ENCODE results near the gene AOPEP.
"Not testable (repeated sequence)": the region's sequence is repeated elsewhere in the genome, so short reads cannot be mapped to it uniquely, and the experiment has no call there.

Gene AOPEP

DNA sequence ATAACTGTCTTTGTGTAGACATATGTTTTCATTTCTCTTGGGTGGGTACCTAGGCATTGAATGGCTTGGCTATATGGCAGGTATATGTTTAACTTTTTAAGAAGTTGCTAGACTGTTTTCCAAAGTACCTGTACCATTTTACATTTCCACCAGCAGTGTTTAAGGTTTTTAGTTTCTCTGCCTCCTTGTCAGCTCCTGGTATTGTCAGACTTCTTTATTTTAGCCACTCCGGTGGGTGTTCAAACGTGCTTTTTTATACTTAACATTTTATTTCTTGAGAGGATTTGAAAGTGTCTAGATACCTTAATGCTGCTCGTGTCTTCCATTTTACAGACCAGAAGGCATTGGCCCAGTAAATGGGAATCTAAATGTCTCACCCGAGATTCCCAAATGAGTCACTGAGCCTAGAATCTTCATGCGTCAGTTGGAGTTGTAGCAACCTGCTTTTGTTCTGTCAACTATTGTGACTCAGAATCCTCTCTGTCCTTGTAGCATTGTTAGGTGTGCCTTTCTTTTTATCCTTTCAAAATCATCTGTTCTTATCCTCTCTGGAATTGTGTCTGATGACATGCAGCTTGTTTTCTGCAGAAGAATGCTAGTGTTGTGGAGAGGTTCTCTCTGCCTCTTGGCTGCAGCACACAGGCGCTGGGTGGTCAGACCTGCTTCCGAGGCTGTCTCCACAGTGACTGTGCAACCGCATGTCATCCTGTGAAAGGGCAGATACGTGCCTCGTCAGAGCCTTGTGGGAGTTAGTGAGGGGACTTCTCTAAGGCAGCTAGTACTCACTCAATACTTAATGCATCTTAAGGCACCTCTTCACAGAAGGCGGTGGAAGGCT is 291.8 kb downstream of the AOPEP start:
- no peak for DNase-seq (ENCODE audit: low read depth)

DNA sequence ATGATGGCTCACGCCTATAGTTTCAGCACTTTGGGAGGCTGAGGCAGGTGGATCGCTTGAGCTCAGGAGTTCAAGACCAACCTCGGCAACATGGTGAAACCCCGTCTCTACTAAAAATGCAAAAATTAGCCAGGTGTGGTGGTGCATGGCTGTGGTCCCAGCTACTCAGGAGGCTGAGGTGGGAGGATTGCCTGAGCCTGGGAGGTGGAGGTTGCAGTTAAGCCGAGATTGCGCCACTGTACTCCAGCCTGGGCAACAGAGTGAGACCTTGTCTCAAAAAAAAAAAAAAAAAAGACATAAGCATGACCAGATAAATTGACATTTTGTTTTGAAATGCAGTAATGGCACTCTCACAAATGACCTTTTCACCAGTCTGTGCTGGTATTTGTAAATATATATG is 294.1 kb downstream of the AOPEP start:
- not testable (repeated sequence) for DNase-seq (ENCODE audit: low read depth)

DNA sequence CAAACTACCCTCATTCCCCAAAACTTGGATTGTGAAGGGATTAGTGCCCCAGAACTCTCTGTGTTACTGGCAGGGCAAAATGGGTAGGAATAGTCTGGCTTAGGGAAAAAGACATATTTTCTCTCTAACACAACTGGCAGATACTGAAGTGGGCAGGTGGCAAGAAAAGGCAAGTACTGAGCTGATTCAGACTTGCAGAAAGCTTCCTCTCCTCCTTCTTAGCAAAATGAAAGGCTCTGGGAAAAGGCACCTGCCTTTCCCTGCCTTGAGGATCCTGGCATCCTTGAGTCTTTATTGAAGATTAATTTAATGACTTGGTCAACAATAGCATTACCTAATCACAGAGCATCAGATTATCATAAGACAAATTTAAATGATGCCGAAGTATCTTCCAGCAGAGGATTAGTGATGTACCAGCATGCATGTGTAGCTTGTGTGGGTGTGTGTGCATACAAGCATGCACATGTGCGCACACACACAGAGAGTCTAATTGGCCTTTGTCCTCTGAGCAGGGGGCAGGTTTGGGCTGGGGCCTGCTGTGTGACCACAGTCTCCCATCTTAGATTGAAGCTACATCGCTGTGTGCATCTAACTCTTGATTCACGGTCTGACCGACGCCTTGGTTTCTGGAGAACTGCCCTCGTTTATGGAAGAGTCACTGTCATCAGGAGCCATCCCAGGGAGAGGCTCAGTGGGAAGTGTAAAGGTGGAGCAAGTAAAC is 294.8 kb downstream of the AOPEP start:
- no peak for DNase-seq (ENCODE audit: low read depth)

DNA sequence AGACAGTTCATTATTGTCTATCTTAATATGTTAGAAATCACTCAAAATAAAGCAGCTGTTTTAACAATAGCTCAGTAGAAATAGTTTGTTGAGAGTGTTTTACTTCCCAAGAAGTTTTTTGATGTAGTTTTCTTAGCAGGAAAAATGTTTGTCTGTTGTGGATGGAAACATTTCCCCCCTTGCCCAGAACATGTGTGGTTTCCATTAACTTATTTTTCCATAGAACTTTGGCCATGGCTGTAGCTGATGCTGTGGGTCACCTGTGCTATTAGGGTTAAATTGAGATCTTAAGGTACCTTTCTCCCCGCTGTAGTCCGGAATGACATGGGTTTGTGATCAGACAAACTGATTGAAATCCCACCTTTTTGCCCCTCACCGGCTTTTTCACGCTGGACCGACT is 296.2 kb downstream of the AOPEP start:
- DNase-seq (ENCODE audit: low read depth): no peak

DNA sequence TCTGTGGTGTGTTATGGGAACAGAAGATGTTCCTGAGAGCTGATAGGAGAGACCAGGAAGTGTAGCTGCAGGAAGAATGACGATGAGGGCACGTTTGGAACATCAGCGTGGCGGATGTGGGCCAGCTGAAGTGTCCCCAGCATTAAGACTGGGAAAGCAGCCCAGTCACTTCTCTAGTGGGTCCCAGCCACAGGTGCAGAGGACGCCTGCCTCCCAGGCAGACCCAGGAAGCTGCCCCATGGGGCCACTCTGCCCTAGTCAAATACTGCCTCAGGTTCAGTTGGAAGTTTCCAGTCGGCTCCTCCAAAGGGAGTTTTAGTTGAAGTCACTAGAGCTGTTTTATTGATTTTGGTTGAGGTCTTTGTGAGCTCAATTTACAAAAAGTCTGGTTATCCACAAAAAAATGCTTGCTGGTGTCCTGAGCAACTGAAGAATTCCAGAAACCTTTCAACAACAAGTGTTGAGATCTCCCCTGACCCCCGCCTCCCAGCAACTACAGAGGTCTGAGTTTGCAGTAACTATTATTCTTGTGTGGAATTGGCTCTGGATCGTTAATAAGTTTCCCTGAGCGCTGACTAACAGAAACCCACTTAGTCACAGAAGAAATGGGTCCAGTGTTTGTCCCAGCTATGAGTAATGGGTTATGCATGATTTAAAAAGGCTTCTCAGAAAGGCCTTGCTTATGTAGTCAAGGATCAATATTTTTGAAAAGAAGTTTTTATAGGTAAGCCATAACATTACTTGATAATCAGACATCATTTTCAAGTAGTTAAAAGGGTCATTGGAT is 296.9 kb downstream of the AOPEP start:
- DNase-seq (ENCODE audit: low read depth): no peak

DNA sequence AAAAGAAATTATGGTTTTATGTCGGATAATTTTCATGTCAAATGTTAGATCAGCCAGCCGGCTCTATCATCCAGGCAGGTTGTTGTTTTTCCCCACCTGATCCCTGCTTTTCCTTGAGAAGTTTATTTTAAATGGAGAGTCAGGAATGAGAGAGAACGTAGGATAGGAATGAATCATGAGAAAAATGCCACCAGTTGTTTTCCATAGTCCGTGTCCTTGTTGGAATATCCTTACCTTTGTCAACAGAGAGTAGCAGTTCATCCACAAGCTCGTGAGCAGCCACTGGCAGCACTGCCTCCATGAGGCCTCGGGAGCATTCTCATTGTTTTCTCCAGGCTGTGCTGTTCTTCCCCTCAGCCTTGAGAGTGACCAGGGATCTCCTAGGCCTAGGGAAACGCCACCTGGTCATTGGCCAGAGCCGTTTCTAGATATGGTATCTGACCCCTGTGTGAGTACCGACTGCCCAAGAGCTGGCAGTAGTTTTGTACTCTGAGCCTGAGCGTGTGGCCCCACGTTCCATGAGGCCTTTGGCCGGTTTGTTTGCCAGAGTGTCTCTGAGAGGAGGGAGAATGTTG is 297.7 kb downstream of the AOPEP start:
- no peak for DNase-seq (ENCODE audit: low read depth)

DNA sequence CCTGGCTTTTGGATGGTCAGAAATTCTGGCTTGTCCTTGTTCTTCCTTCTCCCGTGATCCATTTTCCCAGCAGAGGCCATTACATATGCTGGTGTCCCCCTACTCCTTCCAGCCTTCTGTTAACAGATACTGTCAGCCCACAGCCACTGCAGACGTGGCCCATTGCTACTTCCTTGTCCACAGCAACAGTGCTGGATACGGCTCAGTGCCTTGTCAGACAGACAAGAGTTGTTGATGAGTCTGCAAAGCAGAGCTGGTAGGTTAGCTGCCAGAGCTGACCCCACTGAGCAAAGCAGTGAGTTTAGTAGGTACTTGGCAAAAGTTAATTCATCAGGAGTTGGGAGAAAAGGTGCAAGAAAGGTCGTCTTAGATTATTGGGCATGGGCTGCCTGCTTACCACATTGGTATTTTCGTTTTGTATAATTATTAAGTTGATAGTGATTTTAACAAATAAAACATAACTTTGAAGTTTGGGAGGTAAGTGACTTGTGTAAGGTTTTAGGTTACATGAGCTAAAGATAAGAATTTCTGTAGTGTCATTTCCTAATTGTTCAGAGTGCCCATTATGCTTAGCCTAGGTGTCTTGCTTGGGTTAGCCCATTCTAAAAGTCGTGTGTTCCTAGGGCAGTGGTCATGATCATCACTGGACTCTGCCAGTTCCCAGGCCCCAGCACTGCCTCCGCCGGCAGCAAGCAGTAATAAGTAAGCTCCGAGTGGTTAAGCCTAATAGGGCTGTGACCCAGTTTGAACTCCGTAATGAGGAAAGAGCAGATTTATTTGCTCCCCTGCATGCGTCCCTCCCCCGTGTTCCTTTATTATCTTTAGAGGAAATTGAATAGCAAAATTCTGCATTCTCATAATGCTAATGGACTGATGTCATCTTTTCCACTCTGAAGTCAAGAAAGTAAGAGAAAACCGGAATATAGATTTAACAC is 299.0 kb downstream of the AOPEP start:
- DNase-seq (ENCODE audit: low read depth): no peak

DNA sequence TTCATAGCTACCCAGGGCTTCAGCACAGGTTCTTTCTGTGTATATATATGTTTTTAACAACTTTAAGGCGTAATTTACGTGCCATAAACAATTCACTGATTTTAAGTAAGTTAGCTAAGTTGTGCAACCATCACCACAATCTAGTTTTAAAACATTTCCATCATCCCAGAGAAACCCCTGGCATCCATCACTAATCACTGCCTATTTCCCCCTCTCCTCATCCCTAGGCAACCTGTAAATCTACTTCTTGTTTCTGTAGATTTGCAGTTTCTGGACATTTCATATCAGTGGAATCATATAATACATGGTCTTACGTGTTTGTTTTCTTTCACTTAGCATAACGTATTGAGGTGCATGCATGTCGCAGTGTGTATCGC is 299.6 kb downstream of the AOPEP start:
- no peak for DNase-seq (ENCODE audit: low read depth)

DNA sequence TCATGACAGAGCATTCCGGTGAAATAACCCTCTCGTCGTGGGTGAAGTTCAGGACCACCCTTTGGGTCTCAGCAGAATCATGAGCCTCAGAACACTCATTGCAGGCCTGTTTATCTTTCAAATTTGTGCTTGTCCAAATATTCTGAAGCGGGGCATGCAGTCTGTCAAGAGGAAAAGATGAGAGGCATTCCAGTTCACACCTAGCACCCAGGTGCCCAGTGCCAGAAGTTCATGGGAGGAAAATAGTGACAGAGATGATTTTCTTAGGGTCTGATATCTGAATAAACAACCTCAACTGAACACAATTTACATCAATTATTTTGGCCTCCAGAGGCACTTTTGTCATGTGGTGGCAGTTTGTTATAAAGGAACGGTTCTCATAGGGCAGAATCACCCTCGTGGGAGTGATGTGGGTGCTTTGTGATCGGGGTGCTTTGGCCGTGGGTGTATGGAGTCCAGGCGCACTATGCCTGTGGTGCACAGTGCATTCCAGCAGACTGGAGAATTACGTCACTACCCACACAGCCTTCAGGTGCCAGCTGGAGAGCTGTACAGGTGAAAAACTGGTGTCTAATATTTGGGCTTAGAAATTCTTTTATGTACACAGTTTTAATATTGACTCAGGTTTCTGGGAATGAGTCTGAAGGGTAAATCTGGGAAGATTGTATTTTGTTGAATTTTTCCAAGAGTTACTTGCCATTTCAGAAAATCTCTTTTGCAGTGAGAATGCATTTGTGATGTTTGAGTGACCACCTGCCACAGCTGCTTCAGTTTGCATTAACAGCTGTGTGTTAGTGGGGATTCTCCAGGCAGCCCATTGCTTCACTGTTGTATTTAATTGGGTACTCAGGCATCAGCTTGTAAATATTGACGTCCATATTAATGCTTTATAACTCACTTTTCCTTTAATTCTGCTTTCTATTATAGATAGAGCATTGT is 301.7 kb downstream of the AOPEP start:
- no peak for DNase-seq (ENCODE audit: low read depth)

DNA sequence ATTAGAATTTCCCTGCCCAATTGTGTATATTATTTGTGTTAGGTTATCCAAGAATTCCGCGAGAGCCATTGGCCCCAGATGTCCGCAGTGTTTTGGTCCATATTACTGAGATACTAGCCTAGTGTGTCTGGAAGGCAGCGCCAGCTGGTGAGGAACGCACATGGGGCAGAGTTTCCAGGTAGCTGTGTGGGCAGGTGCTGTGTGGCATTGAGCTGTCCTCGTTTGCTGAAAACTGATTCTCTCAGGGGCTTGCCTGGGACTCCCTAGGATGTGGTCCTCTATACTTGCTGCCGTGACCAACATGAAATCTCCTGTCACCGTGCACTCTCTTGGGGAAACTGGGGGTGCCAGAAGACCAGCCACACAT is 302.3 kb downstream of the AOPEP start:
- DNase-seq (ENCODE audit: low read depth): no peak

DNA sequence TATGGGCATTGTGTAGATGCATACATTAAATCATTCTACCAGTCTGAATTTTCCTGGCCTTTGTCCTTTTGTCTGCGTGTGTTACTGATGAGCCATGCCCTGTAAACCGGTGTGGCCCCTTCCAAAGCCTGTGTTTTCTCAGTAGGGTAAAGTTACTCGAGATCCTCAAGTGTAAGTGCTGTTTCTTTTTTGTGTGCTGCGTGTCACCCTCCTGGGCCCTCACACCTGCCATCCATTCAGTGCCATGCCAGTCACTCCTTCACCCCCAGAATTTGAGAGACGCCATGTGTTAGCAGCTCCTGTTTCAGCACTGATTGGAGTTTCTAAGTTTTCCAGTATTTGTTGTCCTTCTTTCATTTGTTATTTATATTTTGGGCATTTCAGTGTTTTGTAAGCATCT is 302.8 kb downstream of the AOPEP start:
- no peak for DNase-seq (ENCODE audit: low read depth)

DNA sequence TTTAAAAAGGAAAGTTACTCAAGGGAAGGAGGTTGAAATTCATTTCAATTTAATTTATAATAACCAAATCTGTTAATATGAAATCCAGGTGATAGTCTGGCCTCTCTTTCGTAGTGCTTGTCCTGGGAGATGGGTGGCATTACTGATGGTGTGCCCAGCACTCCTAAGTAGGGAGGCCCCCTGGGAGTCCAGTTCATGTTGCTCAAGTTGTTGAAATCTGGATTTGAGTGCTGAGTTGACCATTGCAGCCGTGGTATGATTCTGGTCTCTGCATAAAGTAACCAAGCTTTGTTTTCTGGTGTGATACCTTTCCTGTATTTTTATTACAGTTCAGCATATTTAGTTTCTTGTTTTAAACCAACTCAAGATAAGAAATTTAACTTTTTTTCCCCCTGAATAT is 303.2 kb downstream of the AOPEP start:
- DNase-seq (ENCODE audit: low read depth): no peak

DNA sequence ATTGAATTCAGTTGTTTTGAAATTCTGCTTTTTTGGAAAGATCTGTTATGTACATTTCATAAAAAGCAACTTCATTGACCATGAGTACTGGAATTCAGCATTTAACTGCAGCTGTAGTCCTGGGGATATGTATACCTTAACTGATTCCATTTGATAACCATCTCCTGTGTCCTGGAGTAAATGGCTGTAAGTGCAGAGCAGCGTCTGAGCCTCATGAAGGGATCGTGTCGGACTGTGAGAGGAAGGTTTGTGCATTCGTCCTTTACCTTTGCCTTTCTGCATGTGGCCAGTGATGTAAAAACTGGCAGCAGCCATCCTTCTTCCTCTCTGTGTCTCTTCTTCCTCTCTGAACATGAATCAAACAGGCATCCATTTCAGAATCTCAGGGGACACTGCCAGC is 303.8 kb downstream of the AOPEP start:
- DNase-seq (ENCODE audit: low read depth): no peak

DNA sequence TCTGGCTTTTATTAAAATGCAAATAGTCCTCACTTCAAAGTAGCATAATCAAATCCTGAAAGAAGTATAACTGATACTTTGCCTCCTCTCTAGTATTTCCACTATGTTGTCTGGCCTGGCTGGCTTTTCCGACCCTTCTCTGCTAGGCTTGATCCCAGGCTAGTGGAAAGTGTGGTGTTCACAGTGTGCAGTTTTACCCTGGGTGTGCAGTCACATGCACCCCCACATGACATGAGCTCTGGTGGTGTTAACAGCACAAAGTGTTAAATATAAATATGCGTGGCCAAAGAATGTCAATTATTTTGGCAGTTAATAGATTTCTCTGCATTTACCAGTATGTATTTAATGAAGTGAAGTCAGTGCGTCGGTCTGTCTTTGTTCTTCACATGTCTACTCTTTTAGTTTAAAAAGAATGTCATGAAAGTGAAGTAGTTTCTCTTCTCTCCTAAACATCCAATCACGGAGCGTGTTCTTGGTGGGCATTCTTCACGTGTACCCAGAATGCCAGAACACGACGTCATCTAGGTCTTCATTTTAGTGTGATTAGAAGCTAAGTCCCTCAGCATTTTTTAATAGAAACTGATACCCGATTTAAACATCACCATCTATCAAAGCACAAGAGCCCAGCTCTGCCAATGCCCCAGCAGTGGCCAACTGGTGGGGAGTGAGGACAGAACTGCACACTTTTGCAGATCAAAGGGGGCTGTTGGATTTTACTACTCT is 304.6 kb downstream of the AOPEP start:
- no peak for DNase-seq (ENCODE audit: low read depth)

DNA sequence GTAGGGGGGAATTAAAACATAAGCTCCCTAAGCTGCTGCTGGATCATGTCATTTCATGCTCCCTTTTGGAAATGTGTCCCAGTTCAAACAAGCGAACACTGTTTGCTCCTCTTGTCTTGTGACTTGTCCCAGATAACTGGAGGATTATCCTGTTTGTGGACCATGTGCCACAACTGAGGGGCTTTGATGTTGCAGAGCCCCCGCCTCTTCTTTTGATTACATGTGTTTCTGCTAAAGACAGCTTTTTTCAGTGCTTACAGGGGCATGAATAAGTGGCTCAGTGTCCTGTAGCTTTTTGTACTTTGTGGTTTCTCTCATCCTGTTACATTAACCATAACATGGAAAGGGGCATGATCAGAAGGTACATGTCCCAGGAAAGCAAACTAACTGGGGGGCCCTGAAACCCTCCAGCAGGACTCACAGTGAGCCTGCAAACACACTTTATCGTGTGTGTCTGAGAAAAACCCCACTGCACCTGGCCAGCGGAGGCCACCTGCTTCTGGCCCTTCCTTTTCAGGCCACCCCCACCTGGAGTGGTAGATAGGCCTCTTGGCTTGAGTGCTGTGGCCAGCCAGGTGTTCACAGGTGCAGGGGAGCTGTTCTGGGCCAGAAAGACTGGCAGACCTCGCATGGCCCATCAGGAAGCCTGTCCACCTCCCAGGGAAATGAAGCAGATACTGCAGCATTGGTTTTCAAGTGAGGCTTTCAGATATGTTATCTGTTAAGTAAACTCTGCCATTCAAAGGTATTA is 305.4 kb downstream of the AOPEP start:
- no peak for DNase-seq (ENCODE audit: low read depth)

DNA sequence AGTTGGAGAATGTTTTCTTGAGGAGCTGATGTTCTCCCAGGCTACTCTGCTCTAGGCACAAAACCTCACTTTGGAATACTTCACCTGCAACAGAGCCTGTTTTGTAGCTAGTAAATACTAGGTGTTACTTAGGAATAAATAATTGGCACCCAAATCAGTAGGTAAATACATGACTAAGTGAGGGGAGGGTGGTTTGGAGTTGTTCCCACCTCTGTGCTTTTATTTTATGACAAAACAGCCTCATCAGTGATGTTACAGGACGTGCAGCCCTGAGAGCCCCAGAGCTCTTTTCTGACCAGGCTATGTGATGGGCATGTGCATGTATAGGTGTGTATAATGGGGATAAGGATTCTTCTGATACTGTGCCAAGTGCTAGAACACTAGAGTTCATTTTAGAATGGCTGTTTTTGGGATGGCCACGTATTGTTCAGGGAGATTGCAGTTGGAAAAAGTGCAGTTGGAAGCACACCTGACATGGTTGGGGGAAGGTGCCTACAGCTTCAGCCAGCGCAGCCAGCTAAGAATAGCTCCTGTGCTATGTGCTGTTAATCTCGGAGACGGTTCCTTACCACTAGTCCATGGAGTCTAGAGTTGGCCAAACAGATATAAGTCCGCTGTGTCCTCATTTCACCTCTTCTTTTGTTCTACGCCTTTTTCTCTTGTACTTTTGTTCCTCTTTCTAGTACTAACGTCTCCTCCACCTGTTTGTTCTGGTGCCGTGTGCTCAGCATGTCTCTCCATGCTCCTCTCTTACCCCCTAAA is 306.3 kb downstream of the AOPEP start:
- no peak for DNase-seq (ENCODE audit: low read depth)

DNA sequence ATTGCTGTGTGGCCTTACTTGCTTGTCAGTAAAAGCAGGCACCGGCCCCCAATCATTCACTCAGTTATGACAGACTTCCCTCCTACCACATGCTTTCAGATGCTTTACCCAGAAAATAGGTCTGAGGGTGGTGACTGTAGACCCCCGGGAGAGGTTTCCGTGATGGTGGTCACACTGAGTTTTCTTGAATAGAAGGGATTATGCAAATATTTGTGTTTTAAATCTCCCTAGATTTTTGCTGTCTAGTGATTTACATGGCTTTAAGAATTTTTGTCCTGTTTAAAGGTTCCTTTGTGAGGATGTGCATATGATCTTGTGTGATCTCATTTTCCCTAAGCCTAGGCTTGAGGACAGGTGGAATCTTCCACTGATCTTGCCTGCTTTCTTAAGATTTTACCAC is 309.3 kb downstream of the AOPEP start:
- no peak for DNase-seq (ENCODE audit: low read depth)

DNA sequence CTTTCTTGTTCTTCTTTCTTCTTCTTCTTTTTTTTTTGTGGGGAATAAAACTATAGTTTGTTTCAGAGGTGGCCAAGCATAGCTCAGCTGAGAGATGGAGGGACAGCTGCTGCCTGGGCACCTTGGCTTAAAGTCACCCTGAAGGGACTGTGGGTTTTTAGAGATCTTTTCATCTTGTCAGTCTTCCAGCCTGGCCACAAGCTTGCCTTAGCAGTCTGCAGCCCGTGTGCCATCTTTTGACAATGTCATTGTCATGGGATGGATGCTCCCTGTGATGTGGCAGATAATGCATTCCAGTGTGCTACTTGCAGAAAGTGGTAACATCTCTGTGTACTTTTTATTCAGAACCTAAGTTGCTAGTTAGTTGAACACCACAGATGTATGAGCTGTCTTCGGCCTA is 310.2 kb downstream of the AOPEP start:
- DNase-seq (ENCODE audit: low read depth): no peak
